Cerebellar nuclear complex (tissue), 1 donor: ENCODE results near the gene ABAT.
"Not testable (repeated sequence)": the region's sequence is repeated elsewhere in the genome, so short reads cannot be mapped to it uniquely, and the experiment has no call there.

Experiments
- DNase-seq, 2 experiments: peaks; one replicate each; lab custom pipeline; 2025; lab: John Stamatoyannopoulos, UW

ABAT gene

DNA sequence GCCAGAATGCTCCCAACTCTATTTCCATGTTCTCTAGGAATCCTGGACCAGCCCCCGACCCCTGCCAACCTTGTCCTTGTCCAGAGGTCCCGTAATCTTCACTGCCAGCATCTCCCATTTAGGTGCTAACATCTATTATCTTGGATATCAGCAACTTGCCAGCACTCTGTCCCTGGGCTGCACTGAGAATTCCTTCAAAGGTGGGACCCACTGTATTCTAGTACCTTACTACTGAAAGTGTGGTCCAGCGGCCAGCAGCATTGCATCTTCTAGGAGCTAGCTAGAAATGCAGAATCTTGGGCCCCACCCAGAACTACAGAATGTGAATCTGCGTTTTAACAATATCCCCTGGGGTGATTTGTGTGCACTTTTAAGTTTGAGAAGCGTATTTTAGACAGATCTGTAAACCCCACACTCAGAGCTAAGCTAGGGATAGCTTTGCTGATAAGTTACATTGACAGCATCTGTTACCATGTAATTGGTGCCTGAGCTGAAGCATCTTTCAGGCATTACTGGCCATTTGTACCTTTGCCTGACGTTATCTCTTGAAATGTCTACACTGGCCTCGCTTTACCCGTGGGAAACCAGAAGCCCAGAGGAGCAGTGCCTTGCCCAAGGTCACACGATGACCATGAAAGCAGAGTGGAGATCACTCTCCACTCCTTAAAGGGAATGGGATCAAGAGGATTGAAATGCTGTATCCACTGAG is 8.3 kb downstream of the ABAT start:
- no peak for DNase-seq

- no peak for DNase-seq
Observed at GRCh38 chr16:8683640-8684039, 9.2 kb downstream of the ABAT start.

- DNase-seq = no peak
Observed at GRCh38 chr16:8685617-8686016, 11.2 kb downstream of the ABAT start.

DNA sequence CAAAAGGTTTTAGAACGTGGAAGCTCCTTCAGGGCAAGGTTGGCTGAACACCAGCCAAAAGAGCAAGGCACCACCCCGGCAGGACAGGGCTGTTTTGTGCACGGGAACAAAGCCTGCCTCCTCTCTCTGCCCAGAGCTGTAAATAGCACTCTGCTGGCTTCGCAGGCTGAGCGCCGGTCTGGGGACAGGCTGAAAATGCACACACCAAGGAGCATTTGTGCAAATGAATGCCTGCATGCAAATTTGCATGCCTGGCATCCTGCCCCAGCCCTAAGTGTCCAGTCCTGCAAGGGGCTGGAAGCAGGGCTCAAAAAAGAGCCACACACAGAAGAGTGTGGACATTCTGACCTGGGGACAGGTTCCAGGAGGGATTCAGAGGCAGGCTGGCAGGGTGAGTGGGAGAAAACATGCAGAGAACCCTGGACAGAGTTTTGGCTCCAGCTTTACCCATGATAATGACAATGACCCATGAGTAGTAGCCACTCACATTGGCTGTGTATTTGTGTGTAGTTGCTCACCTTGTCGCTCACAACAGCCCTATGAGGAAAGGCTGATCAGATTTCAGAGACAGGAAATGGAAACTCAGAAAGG is 11.7 kb downstream of the ABAT start:
- peak; percentile 45 to 89 for DNase-seq

DNA sequence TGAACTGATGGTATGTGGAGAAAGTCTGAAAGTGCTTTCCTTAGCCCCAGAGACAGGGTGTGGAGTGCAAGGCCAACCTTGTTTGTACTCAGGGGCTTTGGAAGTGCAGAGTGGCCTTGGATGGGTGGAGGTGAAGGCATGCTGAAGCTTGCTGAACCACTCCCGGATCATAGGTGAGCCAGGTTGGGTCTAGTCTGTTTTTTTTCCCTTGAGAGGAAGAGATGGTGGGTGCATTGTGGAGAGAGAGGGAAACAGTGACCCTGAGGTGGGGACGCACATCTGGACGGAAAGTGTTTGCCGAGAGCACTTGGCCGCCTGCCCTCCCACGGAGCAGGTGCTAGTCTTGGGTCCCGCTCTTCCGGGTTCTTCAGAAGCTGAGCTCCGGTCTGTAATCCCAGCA is 12.5 kb downstream of the ABAT start:
- DNase-seq = no peak

DNA sequence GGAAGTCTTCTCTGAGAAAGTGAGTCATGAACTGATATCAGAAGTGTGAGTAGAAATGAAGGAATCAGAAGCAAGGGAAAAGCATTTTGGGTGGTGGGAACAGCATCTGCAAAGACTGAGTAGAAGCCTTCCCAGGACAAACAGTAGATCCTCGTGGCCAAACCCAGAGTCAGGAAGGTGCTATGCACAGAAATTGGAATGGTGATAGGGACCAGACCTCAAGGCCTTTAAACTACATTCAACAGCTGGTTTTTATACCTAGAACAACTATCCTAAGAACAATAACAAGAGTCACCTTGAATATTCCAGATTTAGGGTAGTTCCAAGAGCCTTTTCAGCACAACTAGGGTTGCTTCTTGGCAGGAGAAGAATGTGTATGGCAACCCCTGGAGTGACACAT is 15.3 kb downstream of the ABAT start:
- DNase-seq = no peak

DNA sequence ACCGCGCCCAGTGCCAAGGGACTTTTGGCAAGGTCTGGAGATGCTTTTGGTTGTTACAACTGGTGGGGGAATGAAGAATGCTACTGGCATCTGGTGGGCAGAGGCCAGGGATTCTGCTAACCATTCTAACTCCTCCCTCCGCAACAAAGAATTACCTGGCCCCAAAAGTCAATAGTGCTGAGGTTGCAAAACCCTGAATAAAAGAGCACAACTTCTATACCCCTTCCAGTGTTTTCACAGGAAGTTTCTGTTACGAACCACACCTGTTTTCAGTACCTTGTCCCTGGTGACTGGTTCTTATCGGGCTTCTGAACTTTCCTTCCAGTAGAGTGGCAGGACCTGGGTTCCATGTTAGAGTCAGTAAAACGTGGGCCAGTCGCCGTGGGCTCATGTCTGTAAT is 17.3 kb downstream of the ABAT start:
- no peak for DNase-seq

GRCh38 chr16:8694795-8695728 is 20.6 kb downstream of the ABAT start:
- DNase-seq = no peak

DNA sequence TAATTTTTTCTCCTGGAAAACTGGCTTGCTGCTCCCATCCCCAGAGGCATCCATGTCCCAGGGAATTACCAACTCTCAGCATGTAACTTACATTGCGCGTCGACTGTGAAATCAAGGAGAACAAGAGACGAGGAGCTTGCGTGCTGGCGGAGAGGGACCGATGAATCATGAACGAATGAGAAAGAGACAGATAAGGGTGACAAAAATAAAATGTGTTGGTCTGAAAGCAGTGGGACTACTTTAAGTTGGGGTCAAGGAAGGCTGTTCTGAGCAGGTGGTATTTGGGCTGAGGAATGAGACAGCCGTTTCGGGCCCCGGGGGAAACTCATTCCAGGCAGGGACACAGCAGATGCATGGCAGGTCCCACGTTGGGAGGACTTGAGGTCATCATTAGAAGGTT is 22.5 kb downstream of the ABAT start:
- DNase-seq = no peak

DNA sequence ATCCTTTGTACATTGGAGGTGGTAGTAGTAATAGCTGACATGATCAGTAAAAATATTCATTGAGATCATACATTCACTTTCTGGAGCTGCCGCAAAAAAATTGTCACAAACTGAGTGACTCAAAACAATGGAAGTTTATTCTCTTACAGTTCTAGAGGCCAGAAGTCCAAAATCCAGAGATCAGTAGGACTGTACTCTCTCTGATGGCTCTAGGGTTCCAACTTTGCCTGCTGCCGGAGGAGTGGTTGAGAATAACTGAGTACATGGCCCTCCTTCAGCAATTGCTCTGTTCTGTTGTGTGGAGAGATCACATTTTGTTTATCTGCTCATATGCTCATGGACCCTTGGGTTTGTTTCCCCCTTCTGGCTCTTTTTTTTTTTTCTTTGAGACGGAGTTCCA is 23.5 kb downstream of the ABAT start:
- DNase-seq = no peak

DNA sequence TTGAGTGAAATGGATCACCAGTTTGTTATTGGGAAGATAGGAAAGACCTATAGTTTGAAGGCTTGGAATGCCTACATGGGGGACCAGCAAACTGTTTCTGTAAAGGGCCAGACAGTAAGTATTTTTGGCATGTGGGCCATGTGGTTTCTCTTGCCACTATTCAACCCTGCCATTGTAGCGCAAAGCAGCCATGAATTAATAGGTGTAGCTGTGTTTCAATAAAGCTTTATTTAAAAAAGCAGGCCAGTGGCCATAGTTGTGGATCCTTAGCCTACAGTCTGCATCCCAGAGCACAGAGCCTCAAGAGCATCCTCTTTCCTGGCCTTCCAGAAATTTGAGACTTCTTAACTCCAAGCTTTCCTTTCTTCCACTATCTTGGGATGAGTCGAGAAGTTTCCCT is 29.3 kb downstream of the ABAT start:
- DNase-seq = no peak

DNA sequence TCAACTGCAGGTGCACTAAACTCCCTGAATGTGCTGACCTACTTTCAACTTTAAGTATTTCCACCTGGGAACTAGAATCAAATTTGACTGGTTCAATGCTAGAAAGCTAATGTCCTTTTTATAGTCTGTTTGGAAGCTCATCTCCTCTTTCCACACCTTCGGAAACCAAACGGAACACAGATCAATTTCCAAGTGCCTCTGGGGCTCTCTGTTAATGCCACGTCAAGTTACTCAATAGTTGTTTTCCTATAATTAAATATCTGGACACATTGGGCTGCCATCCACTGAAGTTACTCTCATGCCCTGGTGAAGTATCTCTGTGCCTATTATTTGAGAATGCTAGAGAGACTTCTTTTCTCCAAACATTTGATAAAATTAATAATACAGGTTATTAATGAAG is 29.7 kb downstream of the ABAT start:
- DNase-seq = no peak

- not testable (repeated sequence) for DNase-seq
Observed at GRCh38 chr16:8705100-8705822, 30.8 kb downstream of the ABAT start.

DNA sequence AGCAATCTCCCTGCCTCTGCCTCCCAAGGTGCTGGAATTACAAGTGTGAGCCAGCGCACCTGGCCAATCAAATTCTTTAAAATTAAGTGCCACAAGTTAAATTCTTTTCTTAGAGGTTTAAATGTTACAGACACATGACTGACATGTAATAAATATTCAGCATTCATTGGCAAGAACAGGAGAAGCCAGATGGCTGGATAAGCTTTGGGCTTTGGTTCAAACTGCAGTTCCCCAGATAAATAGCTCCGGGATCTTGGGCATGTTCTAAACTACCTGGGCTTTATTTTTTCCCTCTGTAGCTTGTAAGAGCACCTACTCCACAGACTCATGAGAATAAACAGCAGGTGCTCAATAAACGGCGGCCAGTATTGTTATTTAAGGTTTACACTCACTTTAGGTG is 34.1 kb downstream of the ABAT start:
- peak in 1 of 2 experiments; percentile 68 for DNase-seq

DNA sequence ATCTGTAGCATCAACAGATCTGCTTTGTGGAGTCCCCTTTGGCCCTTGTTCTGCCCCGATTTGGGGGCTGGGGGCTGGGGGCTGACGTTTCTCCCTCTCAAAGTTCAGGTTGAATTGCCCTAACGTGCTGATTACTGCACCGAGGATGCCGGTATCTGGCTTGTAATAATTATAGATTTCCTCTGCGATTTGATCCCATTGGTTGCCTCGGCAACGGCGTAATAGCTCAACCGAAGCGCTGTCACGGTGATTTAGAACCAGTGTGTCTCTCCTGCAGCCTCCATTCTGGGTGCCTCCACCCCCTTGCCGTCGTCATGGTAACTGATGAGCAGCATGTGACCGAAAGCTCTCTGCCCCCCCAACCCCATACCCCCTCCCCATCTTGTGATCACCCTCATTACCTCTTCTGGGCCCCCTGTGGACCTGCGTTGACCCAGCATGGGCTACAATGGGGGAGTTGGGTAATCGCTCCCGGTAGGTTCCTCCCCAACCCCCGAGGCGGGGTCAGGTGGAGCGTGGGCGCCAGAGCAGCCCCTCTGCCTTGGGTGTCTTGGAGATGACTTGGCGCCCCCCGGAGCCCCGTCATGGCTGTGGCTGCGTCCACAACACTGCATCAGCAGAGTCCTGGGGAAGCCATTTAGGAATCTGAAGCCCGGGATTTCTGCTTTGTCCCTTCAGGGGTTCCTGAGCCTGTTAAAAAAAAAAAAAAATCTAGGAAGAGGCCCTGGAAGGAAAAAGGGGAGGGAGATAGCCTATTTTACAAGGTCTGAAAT is 38.4 kb downstream of the ABAT start:
- peak in 1 of 2 experiments; percentile 41 for DNase-seq

- DNase-seq = peak in 1 of 2 experiments; percentile 68
Observed at GRCh38 chr16:8713635-8714172, 39.3 kb downstream of the ABAT start.

DNA sequence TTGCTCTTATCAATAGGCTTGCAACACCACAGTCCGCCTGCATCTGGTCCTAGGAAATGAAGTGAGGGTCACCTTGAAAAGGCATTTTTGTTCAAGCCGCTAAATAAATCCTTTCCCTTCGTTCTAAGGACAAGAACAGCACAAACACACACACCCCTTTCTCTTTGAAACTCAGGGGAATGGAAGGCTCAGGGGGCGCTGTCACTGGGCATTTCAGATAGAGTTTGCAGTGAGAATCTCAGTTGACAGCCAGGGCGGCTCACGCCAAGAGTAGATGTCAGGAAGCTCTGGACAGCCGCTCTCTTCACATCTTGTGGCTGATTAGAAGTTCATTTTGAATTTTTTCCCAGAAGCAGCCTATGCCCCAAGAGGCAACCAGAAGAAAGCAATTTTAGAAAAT is 39.8 kb downstream of the ABAT start:
- no peak for DNase-seq

DNA sequence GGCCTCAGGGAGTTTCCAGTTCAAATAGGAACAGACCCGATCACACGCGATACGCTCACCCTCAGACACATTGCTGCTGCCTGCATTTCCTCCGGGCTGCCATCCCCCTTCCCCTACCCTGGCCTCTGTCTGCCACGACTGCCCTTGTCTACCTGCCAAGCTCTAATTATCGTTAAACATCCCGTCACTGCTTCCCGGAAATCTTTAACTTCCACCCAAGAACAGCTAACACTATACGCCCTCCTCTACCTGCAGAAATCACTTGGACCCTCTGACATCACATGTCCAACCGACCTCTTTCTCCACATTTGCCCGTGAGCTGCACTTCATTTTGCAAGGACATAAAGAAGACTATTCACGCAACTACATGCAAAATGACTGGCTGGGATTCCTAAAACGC is 40.4 kb downstream of the ABAT start:
- DNase-seq = no peak

- DNase-seq = no peak
Observed at GRCh38 chr16:8716052-8716451, 41.6 kb downstream of the ABAT start.

GRCh38 chr16:8716592-8716991 is 42.2 kb downstream of the ABAT start:
- no peak for DNase-seq

DNA sequence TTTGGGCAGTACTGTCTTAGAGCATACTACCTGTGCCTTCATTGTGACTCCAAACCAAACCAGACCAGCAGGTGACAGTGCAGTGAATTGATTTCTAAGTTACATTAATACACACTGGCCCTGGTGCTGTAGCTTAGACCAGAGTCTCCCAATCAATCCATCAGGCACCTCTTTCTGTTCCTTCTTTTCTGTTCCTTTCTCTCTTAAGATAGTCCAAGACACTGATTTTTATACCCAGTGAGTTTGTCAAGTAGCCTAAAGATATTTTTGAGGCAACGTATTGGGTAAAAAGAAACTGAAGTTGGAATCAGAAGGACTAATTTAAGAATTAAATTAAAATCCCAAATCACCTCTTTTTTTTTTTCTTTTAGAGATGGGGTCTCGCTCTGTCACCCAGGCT is 43.1 kb downstream of the ABAT start:
- no peak for DNase-seq
